GM12878 (cell line): Measurements from ENCODE around the gene ABCC1. TPM values are rescaled to one million over a fixed set of nuclear protein-coding genes. Genes with fewer than 3 reads are reported as not detected.

Experiments
- ATAC-seq: fragments of 200-7000 bp; cut with Tn5 transposase; 3 replicates; pipeline ENCODE4 v1.9.1; 2020; ENCODE audit warnings: mild to moderate bottlenecking, moderate library complexity
- BruUV-seq: library from RNA; stranded (reverse); fragments of 400-500 nt; replicated peaks from 2 replicates; lab custom pipeline; 2021; lab: Mats Ljungman, UMichigan
- CTCF ChIA-PET: fragments of 300-600 bp; sonication (Branson Sonifier 250); formaldehyde crosslinking; extraction: SDS; loops from one replicate; lab custom pipeline; 2021; ENCODE audit warnings: inconsistent platforms; lab: Yijun Ruan, JAX
- POLR2A ChIA-PET: fragments of 350-600 bp; formaldehyde crosslinking; extraction: SDS; loops from one replicate; lab custom pipeline; 2021; ENCODE audit warnings: inconsistent platforms; lab: Charles Lee
- RAD21 ChIA-PET: fragments of 300-600 bp; sonication (Branson Sonifier 250); formaldehyde crosslinking; loops from one replicate; lab custom pipeline; 2023; ENCODE audit warnings: antibody characterized with exemption; ENCODE audit not compliant: unreplicated experiment; lab: Charles Lee
- SMC1A ChIA-PET: fragments of 300-600 bp; sonication (Branson Sonifier 250); formaldehyde crosslinking; loops from one replicate; lab custom pipeline; 2023; ENCODE audit not compliant: unreplicated experiment, uncharacterized antibody; lab: Charles Lee
- DNase-seq: peaks from one replicate; pipeline ENCODE4 v3.0.0-alpha.2; 2011; ENCODE audit warnings: low read depth, low spot score
- FAIRE-seq: peaks from 3 replicates; lab custom pipeline; 2011; peaks lifted over from hg19 to GRCh38; lab: Jason Lieb, UNC
- H2AFZ ChIP-seq: 2 replicates; pipeline ENCODE4 v1.6.0; 2011; ENCODE audit warnings: low read depth, low read length, control low read depth; ENCODE audit not compliant: control insufficient read depth
- H3K27ac ChIP-seq: 2 replicates; pipeline ENCODE4 v1.5.1; 2011; ENCODE audit warnings: control low read depth; ENCODE audit not compliant: control insufficient read depth, insufficient read depth
- H3K27me3 ChIP-seq, 2 experiments: replicated peaks in 1 of 2; 2 replicates each; pipeline versions ENCODE4 v1.6.0 to v1.6.1; 2011; ENCODE audit warnings: low read length in 1 of 2; ENCODE audit not compliant: control insufficient read depth in 2 of 2, insufficient read depth in 2 of 2
- H3K36me3 ChIP-seq, 2 experiments: 2 replicates each; pipeline ENCODE4 v1.5.1; 2011; ENCODE audit warnings: low read length in 1 of 2; ENCODE audit not compliant: control insufficient read depth in 2 of 2, insufficient read depth in 2 of 2
- H3K4me1 ChIP-seq: 2 replicates; pipeline ENCODE4 v1.6.1; 2011; ENCODE audit warnings: mild to moderate bottlenecking, low read length, moderate library complexity, mixed read lengths; ENCODE audit not compliant: control insufficient read depth, insufficient read depth
- H3K4me2 ChIP-seq: 2 replicates; pipeline ENCODE4 v1.6.0; 2011; ENCODE audit warnings: control low read depth; ENCODE audit not compliant: control insufficient read depth, insufficient read depth
- H3K4me3 ChIP-seq: fragments of 200-600 bp; sonication (generic); 2 replicates; pipeline ENCODE4 v1.5.1; 2016
- H3K79me2 ChIP-seq: 2 replicates; pipeline ENCODE4 v1.6.0; 2011; ENCODE audit warnings: low read length; ENCODE audit not compliant: control insufficient read depth, insufficient read depth
- H3K9ac ChIP-seq: 2 replicates; pipeline ENCODE4 v1.8.0; 2011; ENCODE audit warnings: low read length, control low read depth, mixed read lengths; ENCODE audit not compliant: control insufficient read depth, insufficient read depth
- H3K9me3 ChIP-seq: replicated peaks from 3 replicates; pipeline ENCODE4 v1.5.1; 2011; ENCODE audit warnings: mild to moderate bottlenecking, low read length; ENCODE audit not compliant: control insufficient read depth, insufficient read depth
- H4K20me1 ChIP-seq: 2 replicates; pipeline ENCODE4 v1.6.0; 2011; ENCODE audit not compliant: control insufficient read depth, insufficient read depth
- E2F8 ChIP-seq: fragments of 450-650 bp; IDR thresholded peaks from 2 replicates; pipeline ENCODE4 v1.6.1; 2018; ENCODE audit warnings: mild to moderate bottlenecking, low read depth, moderate library complexity; ENCODE audit not compliant: partially characterized antibody
- HSF1 ChIP-seq: fragments of 150-350 bp; IDR thresholded peaks from 2 replicates; pipeline ENCODE4 v1.6.1; 2014; ENCODE audit warnings: mild to moderate bottlenecking, low read depth, low read length
- IKZF1 ChIP-seq: fragments of 450-650 bp; conservative IDR thresholded peaks from 2 replicates; pipeline ENCODE4 v1.6.1; 2017; ENCODE audit warnings: antibody characterized with exemption, mild to moderate bottlenecking
- MLLT1 ChIP-seq: fragments of 450-650 bp; IDR thresholded peaks from 2 replicates; pipeline ENCODE4 v1.6.1; 2016; ENCODE audit warnings: mild to moderate bottlenecking
- MTA2 ChIP-seq: fragments of 450-650 bp; IDR thresholded peaks from 2 replicates; pipeline ENCODE4 v1.6.1; 2016; ENCODE audit warnings: low read depth, mild to moderate bottlenecking, moderate library complexity
- TCF12 ChIP-seq: IDR thresholded peaks from 2 replicates; pipeline ENCODE4 v1.6.1; 2011; ENCODE audit warnings: low read depth, mild to moderate bottlenecking, low read length
- WGBS: methylation state at CpG from one replicate; pipeline ENCODE4 v1.1.6; 2016; ENCODE audit warnings: low lambda C conversion rate; ENCODE audit not compliant: insufficient replicate concordance, insufficient coverage; ENCODE audit errors: missing lambda C conversion rate; 5-methylcytosine and 5-hydroxymethylcytosine counted together
- in situ Hi-C: fragments of 300-500 bp; cut with MboI; formaldehyde crosslinking; loops from 9 replicates; pipeline ENCODE4 v1.14.3; 2018; ENCODE audit warnings: mixed read lengths
- intact Hi-C: fragments of 100-400 bp; cut with micrococcal nuclease; formaldehyde crosslinking; loops from one replicate; pipeline ENCODE4 v1.14.2; 2022; ENCODE audit not compliant: unreplicated experiment
- polyA plus RNA-seq, 11 experiments: library from polyadenylated mRNA; depleted of rRNA in 4 of 11; unstranded in 6 of 11; stranded (reverse) in 5 of 11; fragments of >200 nt; fragmentation: Nextera tagmentation in 4 of 11; fragmentation: Illumina TruSeq in 1 of 11; extraction: Ambion mirVana in 4 of 11; extraction: Trizol in 1 of 11; gene quantifications; 1 replicate in 1 of 11; 2 replicates in 10 of 11; pipeline versions ENCODE4 v1.2.1 to v1.2.3, GENCODE V29; 2011 to 2016; ENCODE audit warnings: inconsistent platforms in 2 of 11, missing spikeins in 2 of 11, low read depth in 1 of 11
- total RNA-seq, 4 experiments: library from RNA; depleted of rRNA in 3 of 4; stranded (reverse); fragments of >200 nt in 3 of 4; fragmentation: Illumina TruSeq in 1 of 4; extraction: Trizol in 1 of 4; gene quantifications; 2 replicates each; pipeline versions ENCODE4 v1.2.1 to v1.2.3, GENCODE V29; 2013 to 2021

ABCC1 gene
- total and polyA plus RNA-seq, 10 of the 15 experiments (the other 5 are each of a cell fraction or from before 2014, with no cell fraction given) = 3.2 to 44.6 (median 14.5) TPM

- POLR2A ChIA-PET = interaction anchor here (0.5 to 2.8 kb wide), 5 partner anchors 8 to 70 kb away, joined by 3 to 21 read pairs (median 4); partner anchors contain the start of gene CEP20
- CTCF ChIA-PET = interaction anchor here (0.7 to 1.9 kb wide), 2 partner anchors 8 to 70 kb away, joined by 3 to 10 read pairs; partner anchors contain the start of gene CEP20
- TF ChIP-seq E2F8 (no peak), MTA2 (peak; percentile 48; the same call in 1 of the 2 replicates), MLLT1 (peak; percentile 46; the same call in 1 of the 2 replicates), HSF1 (no peak), IKZF1 (peak; percentile 47; the same call in 1 of the 2 replicates), TCF12 (no peak)
- TF ChIP-seq, all 136 proteins: peak for 3
- Histone ChIP-seq H3K9me3 (peaks cover 15% of the 10 kb centered on the region; the same call in 2 of the 3 replicates), H3K4me3 (no peak overlapping the region), H3K9ac (no peak overlapping the region), H3K79me2 (peaks cover 86% of the 10 kb centered on the region), H3K27me3 (no peaks in the 10 kb centered on the region), H3K36me3 (peaks cover 0 to 4% of the 10 kb centered on the region in 2 experiments; a peak in 2 of 4 replicates), H2AFZ (no peak overlapping the region), H3K4me2 (peak overlapping the region; percentile 25), H3K27ac (peak overlapping the region; percentile 85), H4K20me1 (no peaks in the 10 kb centered on the region), H3K4me1 (peaks cover 22% of the 10 kb centered on the region)
- ChIA-PET SMC1A (interaction anchor here (0.9 to 3.3 kb wide), 7 partner anchors 8 to 70 kb away, joined by 3 to 40 read pairs (median 6); partner anchors contain the start of gene CEP20), RAD21 (interaction anchor here (0.9 to 2.9 kb wide), 5 partner anchors 8 to 84 kb away, joined by 3 to 16 read pairs (median 3); partner anchors contain the start of gene CEP20)
- in situ Hi-C loops (no loop called here), intact Hi-C loops (loop anchor here (5.0 kb wide), 1 partner anchor 48 kb away; no protein-coding TSS in a partner anchor)
- no TSS peak for BruUV-seq
- DNase-seq (no peak), ATAC-seq (no peak), FAIRE-seq (no peak)
- WGBS = 90% methylated on average over 9 of the region's 9 CpGs
Measured at GRCh38 chr16:15958703-15959348, 9.4 kb downstream of the ABCC1 start.
